GM19438 (cell line): ENCODE results near the gene PPP3CA.

ENCODE experiments used
- ATAC-seq: cut with Tn5 transposase; IDR thresholded peaks from one replicate; pipeline ENCODE4 v1.9.1; 2021; ENCODE audit warnings: low read depth; ENCODE audit not compliant: unreplicated experiment

The PPP3CA gene

DNA sequence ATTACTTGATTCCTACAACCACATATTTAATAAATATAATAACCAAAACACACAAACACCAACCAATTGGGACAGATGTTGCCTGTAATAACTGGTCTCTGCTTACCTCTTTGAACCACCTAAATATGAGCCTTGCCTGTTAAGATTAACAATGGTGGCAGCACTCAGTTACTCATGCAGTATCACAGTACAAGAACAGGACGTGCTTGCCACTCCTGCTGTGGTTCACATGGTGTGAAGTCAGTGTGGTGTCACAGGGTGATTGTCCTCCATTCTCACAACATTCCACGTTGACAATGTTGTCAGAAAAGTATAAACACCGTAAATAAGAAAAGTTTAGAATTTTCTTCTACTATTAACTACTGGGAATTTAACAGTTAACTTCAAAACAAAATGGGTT lies 365.0 kb downstream of the PPP3CA start:
- no peak for ATAC-seq

DNA sequence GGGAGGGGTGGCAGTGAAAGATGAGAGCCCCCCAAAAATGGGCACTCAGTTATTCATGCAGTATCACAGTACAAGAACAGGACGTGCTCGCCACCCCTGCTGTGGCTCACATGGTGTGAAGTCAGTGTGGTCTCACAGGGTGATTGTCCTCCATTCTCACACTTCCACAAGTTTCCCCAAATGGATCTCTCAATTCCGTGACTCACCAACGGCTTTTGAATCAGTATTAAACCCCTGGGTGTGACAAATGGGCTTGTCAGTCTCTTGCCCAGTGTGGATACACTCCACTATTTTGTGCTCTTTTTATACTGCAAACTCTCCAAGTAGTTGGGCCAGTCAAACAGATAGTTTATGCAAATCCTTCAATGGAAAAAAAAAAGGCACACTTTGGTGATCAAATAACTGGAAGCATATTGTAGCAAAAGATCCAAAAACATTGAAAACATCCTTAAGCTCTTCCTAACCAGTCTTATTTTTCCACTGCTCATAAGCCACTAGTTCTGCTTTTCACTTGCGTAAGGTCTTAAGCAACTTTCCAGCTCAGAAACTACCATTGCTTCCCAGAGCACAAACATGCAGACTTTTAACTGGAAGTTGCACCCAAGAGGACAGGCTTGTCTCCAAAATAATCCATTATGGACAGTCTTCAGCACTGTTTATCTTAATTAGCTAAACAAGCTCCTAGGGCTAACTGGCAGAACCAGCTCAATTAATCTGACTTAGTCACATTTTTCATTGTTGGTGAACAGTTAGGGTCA lies 365.7 kb downstream of the PPP3CA start:
- ATAC-seq = no peak

DNA sequence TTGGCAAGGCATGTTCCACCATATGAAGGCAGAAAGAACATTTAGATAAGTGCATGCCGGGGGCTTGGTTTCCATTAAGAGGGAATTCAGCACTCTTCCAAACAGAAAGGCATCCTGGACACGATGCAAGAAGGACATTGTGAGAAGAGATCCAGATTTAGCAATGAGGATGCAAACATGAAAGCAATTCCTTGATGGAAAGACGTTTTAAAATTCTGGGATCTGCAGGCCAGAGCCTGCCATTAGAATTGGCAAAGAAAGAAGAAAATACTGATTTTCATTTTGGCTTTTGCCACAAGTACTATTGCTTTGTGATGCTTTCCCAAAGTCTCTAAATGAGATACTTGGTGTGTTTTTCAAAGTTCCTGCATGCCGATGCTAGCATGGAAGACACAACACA lies 367.6 kb downstream of the PPP3CA start:
- ATAC-seq = no peak

DNA sequence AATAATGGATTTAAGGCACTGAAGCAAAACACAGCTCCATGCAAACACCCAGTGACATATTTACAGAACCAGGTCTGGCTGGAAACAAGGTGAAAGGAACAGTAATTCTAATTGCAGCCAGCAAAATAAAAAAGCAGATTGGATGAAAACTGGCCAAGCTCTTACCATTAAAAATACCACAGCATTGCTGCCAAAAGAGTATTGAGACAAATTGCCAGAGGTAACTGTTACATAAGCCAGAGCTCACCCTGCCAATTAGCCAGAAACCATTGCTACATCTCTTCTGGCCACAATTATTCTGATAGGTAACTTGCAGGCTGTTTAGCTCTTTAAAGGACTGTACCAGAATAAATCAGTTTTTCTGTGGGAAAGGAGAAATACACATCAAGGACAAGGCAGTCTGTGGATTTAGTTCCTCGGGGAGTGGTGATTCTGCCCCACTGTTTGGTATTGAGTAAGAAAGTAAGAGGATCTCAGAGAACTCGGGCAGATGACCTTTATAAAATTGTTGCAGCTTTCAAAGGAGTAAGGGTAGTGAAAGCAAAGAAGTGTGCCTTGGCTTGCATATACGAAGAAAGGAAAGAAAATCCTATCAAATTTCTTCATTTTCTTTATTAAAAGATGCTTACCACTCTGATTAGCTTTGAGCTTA lies 369.5 kb downstream of the PPP3CA start:
- no peak for ATAC-seq

DNA sequence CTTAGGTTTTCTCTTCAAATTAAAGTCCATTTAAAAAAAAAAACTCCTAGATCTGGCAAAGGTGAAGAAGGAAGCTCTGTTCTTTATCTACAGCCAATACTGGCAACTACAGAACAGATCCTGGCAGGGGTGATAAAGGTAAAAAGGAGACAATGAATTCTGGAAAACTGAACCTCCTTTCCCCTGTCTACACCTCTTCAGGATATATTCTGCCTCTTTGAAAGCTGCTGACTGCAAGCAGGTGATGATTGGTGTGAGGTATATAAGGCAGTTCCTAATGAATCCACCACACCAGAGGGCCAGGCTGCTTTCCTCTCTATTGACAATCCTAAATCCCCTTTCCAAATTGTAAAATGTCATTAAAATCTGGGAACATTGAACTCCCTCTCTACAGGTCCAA lies 370.1 kb downstream of the PPP3CA start:
- no peak for ATAC-seq
